ENCODE results near the gene STX10. TPM values are rescaled to one million over a fixed set of nuclear protein-coding genes. Genes with fewer than 3 reads are reported as not detected.
A peak's percentile ranks its signal among the peaks of the same experiment; 100 is the strongest.

The STX10 gene
- total and polyA plus RNA-seq, 9 of the 15 experiments (the other 6 are each of a cell fraction or from before 2014, with no cell fraction given): 0.51 to 66.3 (median 31.0) TPM

GRCh38 chr19:13102666-13103580 lies 47.3 kb downstream of the STX10 start, which contains the start of gene LYL1 (continued):
- TF ChIP-seq, protein P1, sequence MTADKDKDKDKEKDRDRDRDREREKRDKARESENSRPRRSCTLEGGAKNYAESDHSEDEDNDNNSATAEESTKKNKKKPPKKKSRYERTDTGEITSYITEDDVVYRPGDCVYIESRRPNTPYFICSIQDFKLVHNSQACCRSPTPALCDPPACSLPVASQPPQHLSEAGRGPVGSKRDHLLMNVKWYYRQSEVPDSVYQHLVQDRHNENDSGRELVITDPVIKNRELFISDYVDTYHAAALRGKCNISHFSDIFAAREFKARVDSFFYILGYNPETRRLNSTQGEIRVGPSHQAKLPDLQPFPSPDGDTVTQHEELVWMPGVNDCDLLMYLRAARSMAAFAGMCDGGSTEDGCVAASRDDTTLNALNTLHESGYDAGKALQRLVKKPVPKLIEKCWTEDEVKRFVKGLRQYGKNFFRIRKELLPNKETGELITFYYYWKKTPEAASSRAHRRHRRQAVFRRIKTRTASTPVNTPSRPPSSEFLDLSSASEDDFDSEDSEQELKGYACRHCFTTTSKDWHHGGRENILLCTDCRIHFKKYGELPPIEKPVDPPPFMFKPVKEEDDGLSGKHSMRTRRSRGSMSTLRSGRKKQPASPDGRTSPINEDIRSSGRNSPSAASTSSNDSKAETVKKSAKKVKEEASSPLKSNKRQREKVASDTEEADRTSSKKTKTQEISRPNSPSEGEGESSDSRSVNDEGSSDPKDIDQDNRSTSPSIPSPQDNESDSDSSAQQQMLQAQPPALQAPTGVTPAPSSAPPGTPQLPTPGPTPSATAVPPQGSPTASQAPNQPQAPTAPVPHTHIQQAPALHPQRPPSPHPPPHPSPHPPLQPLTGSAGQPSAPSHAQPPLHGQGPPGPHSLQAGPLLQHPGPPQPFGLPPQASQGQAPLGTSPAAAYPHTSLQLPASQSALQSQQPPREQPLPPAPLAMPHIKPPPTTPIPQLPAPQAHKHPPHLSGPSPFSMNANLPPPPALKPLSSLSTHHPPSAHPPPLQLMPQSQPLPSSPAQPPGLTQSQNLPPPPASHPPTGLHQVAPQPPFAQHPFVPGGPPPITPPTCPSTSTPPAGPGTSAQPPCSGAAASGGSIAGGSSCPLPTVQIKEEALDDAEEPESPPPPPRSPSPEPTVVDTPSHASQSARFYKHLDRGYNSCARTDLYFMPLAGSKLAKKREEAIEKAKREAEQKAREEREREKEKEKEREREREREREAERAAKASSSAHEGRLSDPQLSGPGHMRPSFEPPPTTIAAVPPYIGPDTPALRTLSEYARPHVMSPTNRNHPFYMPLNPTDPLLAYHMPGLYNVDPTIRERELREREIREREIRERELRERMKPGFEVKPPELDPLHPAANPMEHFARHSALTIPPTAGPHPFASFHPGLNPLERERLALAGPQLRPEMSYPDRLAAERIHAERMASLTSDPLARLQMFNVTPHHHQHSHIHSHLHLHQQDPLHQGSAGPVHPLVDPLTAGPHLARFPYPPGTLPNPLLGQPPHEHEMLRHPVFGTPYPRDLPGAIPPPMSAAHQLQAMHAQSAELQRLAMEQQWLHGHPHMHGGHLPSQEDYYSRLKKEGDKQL (CRISPR knock-in tag; IDR thresholded peaks at IDR 0.05; ENCODE audit: borderline replicate concordance): no peak
- TF ChIP-seq RBM15 (IDR thresholded peaks at IDR 0.05; ENCODE audit: insufficient read depth, low read length) (no peak), MAX (CRISPR knock-in tag; IDR thresholded peaks at IDR 0.05) (peak; percentile 65), ZNF589 (CRISPR knock-in tag; IDR thresholded peaks at IDR 0.05; ENCODE audit: low read depth) (peak; percentile 81), CTBP1 (IDR thresholded peaks at IDR 0.05; ENCODE audit: borderline replicate concordance) (peak; percentile 86; the same call in 1 of the 2 replicates), ZNF717 (CRISPR knock-in tag; IDR thresholded peaks at IDR 0.05) (no peak), ZNF584 (CRISPR knock-in tag; IDR thresholded peaks at IDR 0.05; ENCODE audit: low read depth) (peak; percentile 88), IRF2 (CRISPR knock-in tag; IDR thresholded peaks at IDR 0.05) (no peak), MYC (IDR thresholded peaks at IDR 0.05; ENCODE audit: low read depth, low read length) (peak; percentile 81), MYC (CRISPR knock-in tag; IDR thresholded peaks at IDR 0.05; ENCODE audit: borderline replicate concordance, low read depth) (no peak), NFYB (IDR thresholded peaks at IDR 0.05; ENCODE audit: extremely low read depth, insufficient read length) (no peak), ZEB2 (IDR thresholded peaks at IDR 0.05) (no peak), MCM2 (IDR thresholded peaks at IDR 0.05; ENCODE audit: low read depth) (no peak), SNIP1 (IDR thresholded peaks at IDR 0.05; ENCODE audit: low read depth) (no peak), GATA2 (CRISPR knock-in tag; IDR thresholded peaks at IDR 0.05) (peak; percentile 99), TARDBP (IDR thresholded peaks at IDR 0.05) (peak; percentile 97)
- TF ChIP-seq, protein P2, sequence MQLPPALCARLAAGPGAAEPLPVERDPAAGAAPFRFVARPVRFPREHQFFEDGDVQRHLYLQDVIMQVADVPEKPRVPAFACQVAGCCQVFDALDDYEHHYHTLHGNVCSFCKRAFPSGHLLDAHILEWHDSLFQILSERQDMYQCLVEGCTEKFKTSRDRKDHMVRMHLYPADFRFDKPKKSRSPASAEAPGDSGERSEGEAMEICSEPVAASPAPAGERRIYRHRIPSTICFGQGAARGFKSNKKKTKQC (CRISPR knock-in tag; IDR thresholded peaks at IDR 0.05): no peak
- TF ChIP-seq, protein P3, sequence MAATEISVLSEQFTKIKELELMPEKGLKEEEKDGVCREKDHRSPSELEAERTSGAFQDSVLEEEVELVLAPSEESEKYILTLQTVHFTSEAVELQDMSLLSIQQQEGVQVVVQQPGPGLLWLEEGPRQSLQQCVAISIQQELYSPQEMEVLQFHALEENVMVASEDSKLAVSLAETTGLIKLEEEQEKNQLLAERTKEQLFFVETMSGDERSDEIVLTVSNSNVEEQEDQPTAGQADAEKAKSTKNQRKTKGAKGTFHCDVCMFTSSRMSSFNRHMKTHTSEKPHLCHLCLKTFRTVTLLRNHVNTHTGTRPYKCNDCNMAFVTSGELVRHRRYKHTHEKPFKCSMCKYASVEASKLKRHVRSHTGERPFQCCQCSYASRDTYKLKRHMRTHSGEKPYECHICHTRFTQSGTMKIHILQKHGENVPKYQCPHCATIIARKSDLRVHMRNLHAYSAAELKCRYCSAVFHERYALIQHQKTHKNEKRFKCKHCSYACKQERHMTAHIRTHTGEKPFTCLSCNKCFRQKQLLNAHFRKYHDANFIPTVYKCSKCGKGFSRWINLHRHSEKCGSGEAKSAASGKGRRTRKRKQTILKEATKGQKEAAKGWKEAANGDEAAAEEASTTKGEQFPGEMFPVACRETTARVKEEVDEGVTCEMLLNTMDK (IDR thresholded peaks at IDR 0.05; ENCODE audit: borderline replicate concordance, insufficient read depth, low read depth, low read length, poor library complexity, severe bottlenecking): peak; percentile 15

Measured in K562 (cell line).